NCI-H2196 treated with DMSO at 0.1 percent for 48 hours (cell line): Measurements from ENCODE around the gene TAF10.

Experiments
- DNase-seq: peaks from one replicate; lab custom pipeline; 2025; ENCODE audit not compliant: unreplicated experiment; lab: John Stamatoyannopoulos, UW

The TAF10 gene

DNA sequence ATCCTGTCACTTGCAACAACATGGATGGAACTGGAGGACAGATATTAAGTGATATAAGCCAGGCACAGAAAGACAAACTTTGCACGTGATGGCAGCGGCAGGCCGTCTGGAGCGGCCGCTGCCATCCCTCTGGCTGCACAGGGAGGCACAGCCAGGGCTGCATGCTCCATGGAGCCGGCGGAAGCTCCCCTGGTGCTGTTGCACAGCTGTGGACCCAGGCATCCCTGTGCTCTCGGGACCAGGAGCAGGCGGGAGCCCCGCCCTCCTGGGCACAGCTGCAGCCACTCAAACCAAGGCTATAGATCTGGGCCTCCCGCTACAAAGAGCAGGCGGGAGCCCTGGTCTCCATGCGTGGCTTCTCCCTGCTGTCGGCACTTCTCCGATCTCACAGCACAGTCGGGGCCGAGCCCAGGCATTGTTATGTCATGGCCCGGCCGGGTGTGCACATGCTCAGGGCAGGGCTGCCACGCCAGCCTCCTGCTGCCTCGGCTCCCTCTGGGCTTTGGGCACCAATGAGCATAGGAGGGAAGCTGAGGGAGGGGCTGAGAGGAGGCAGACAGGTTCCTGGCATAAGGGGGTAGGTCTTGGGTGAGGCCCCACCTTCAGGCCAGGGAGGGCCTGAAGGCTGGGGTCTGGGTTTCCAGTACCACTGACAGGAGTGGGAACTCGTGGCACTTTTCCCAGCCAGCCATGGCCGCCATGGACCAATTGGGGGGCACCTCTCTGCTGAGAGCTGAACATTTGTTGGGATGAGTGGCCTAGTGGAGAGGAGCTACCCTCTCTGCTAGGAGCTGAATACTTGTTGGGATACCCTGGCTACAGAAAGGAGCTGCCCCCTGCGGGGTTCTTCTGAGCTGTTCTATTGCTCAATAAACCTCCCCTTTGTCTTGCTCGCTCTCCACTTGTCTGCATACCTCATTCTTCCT, 25.3 kb downstream of the TAF10 start:
- peak; percentile 28 for DNase-seq

DNA sequence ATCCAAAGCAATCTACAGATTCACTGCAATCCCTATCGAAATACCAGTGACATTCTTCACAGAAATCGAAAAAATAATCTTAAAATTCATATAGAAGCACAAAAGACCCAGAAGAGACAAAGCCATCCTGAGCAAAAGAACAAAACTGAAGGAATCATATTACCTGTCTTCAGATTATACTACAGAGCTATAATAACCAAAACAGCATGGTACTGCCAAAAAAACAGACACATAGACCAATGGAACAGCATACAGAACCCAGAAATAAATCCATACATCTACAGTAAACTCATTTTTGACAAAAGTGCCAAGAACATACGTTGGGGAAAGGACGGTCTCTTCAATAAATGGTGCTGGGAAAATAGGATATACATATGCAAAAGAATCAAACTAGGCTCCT, 27.5 kb downstream of the TAF10 start:
- DNase-seq: no peak

DNA sequence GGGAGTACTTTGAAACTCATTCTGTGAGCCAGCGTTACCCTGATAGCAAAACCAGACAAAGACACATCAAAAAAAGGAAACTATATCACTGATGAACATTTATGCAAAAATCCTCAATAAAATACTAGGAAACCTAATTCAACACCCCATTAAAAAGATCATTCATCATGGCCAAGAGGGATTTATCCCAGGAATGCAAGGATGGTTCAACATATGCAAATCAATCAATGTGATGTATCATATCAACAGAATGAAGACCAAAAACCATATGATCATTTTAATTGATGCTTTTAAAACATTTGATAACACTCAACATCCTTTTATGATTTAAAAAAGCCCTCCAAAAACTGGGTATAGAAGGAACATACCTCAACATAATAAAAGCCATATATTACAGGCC, 28.4 kb downstream of the TAF10 start:
- no peak for DNase-seq

DNA sequence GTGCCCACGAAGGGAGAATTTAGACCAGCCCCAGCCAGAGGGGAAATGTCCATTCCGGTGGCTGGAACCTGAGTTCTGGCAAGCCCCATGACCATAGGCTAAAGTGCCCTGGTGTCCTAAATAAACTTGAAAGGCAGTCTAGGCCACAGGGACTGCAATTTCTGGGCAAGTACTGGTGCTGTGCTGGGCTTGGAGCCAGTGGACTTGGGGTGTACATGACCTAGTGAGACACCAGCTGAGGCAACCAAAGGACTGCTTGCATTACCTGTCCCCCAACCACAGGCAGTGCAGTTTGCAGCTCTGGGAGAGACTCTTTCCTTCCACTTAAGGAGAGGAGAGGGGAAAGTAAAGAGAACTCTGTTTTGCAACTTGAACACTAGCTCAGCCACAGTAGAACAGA, 32.3 kb downstream of the TAF10 start:
- DNase-seq: no peak

DNA sequence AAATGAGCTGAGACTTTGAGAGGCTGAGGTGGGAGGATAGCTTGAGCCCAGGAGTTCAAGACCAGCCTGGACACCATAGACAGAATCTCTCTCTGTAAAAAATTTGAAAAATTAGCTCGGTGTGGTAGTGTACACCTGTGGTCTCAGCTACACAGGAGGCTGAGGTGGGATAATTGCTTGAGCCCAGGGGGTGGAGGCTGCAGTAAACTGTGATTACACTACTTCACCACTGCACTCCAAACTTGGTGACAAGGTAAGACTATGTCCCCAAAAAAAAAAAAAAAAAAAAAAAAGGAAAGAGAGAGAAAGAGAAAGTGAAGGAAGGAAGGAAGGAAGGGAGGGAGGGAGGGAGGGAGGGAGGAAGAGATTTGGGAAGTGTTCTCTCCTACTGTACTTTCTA, 33.9 kb downstream of the TAF10 start:
- no peak for DNase-seq

DNA sequence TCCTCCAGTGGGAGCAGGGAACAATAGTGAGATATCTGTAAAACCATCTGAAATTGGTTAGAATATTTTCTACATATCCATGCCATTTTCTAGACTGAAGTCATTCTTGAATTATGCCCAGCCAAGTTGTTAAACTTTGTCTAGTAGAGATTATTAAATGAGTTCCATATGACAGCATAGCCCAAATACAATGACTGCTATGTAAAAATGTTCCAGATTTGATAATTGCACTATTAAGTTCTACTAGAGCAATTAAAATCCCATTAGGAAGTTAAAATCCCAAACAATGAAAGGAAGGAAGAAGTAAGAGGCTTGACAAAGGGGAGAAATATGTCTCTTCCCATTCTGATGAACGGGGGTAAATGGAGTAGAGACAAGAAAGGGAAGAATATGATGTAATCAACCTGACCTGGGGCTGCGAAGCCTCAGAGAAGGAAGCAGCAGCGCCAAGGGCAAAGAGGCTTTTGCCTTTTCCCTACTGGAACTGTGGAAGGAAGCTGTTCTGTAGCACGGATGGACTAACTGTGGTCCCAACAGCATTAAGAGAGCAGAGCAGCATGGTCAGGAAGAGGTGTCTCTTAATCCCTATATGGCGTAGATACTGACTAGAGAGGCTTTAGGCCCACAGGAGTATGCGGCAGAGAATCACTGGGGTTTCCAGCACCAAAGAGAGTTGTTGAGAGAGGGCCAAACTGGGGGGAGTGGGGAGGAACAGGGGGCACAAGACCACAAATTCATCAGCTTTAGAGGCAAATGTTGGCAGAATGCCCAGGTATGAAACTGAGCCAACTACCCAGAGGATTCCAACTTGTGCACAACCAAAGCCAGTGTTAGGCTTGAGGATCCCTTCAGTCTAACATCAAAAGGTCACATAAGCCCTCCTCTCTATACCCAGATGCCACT, 35.3 kb downstream of the TAF10 start:
- DNase-seq: peak; percentile 26

DNA sequence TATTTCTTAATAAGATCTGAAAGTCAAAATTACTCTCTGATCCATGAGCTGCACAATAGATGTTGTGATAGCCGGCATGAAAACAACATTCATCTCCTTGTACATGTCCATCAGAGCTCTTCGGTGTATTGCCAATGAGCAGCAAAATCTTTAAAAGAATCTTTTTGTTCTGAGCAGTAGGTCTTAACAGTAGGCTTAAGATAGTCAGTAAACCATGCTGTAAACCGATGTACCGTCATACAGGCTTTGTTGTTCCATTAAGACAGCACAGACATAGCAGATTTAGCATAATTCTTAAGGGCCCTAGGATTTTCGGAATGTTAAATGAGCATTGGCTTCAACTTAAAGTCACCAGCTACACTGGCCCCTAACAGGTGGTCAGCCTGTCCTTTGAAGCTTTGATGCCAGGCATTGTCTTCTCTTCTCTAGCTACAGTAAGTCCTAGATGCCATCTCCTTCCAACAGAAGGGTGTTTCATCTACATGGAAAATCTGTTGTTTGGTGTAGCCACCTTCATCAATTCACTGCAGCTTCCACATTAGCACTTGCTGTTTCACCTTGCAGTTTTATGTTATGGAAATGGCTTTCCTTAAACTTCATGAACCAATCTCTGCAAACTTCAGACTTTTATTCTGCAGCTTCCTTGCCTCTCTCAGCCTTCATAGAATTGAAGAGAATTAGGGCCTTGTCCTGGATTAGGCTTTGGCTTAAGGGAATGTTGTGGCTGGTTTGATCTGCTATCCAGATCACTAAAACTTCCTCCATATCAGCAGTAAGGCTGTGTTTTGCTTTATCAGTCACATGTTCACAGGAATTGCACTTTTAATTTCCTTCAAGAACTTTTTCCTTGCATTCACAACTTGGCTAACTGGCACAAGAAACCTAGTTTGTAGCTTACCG, 37.0 kb downstream of the TAF10 start:
- DNase-seq: no peak

DNA sequence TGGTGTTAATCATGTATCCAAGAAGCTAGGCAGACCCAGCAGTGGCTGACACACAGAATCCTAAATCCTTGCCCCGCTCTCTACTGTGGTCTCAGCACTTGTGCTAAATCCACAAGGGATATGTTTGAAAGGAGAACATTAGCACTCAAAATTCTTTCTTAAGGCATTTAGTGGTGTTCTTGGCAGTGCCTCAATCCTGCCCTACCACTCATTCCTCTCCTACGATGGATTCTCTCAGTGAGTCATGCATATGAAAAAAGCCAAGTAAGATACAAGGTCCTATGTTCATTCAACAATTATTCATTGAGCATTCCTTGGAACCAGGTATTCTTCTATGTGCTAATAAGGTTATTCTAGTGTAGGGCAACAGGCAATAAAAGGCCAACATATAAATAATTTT, 39.8 kb downstream of the TAF10 start:
- DNase-seq: no peak

DNA sequence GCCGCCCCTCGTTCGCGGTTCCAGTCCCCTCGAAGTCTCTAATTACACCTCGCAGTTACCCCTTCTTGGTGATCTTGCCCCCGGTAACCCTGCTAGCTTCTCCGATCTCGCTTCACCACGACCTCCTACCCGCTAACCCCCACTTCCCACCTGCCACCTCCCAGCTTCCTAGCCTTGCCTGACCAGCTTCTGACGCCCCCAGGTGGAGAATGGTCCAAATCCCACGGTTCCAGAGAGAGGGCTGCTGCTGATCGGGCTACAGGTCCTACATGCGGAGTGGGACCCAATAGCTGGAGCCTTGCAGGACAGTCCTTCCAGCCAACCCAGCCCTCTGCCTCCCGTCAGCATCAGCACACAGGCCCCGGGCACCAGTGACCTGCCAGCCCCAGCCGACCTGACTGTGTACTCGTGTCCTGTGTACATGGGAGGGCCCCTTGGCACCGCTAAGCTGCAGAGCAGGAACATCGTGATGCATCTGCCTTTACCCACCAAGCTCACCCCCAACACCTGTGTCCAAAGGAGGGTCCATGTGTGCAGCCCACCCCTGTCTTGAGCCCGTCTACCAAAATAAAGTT, 40.5 kb downstream of the TAF10 start:
- no peak for DNase-seq

DNA sequence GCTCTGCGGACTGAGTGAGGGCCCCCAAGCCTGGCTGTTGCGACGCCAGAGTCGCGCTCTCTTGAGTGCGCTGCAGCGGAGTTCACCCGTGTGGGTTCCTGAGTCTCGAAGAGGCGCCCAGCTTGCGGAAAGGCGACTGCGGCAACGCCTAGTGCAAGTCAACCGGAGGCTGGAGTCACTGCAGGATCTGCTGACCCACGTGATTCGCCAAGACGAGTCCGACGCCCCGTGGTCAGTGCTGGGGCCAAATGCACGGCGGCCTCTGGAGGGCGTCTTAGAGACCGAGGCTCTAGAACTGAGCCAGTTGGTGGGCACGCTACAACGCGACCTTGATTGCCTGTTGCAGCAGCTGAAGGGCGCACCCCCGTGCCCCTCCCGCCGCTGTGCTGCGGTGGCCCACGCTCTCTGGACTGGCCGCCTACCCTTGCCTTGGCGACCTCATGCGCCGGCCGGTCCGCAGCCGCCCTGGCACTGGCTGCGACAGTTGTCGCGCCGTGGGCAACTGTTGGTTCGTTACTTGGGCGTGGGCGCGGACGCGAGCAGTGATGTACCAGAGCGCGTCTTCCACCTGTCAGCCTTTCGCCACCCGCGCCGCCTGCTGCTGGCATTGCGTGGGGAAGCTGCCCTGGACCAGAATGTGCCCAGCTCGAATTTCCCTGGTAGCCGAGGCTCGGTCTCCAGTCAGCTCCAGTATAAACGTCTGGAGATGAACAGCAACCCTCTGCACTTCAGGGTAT, 41.2 kb downstream of the TAF10 start:
- DNase-seq: no peak

DNA sequence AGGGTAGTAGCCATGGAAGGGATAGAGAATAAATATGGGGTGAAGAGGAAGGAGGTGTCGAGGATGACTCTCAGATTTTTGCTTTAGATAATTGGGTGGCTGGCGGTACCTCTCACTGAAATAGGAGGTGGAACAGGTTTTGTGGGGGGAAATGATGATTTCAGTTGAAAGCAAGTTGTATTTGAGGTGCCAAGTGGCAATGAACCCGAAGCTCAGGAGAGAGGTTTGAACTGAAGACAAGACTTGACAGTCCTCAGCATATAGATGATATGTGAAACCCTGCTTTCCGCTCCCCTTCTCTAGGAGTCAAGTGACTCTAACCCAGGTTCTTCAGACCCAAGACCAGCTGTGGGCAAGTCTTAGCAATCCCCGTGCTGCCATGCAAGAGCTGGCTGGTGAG, 42.3 kb downstream of the TAF10 start:
- no peak for DNase-seq

DNA sequence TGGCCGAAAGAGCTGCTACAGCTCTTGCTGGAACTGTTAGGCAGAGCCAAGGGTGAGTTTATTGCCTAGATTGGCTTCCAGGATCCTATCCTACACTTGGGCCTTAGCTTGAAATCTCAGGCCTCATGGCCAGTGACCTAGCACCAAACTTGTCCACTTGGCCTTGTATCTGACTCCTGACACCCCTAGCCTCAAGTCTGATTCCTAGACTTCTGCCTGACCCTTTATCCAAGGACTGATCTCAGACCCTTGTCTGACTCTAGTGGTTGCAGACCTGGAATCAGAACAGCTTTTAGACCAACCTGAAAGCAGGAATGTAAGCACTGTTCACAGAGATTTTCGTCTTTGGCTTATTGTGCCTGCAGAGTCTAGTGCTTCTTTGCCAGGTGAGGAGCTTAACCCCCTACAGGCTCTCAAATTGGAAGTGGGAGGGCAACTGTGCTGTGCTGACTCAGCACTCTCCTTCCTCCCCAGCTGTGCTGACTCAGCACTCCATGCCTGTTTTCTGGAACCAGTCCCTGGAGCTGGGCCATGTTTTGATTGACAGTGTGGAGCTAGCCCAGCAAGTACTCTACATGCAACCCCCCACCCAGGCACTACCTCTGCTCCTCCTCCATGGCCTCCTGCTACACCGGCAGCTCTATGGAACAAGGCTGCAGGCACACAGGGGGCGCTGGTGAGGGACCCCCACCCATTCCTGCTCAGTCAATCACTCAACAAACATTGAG, 43.7 kb downstream of the TAF10 start:
- DNase-seq: no peak

DNA sequence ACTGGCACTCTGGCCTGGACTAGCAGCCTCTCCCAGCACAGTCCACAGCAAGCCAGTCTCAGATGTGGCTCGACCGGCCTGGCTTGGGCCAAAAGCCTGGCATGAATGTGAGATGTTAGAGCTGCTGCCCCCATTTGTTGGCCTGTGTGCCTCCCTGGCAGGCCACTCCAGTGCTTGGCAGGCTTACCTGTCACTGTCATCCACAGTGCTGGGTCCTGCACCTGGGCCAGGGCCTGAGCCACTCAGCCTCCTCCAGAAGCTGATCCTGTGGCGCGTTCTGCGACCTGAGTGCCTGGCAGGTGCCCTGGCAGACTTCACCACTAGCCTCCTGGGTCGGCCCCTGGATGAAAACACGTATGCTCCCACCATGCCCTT, 44.7 kb downstream of the TAF10 start:
- no peak for DNase-seq

DNA sequence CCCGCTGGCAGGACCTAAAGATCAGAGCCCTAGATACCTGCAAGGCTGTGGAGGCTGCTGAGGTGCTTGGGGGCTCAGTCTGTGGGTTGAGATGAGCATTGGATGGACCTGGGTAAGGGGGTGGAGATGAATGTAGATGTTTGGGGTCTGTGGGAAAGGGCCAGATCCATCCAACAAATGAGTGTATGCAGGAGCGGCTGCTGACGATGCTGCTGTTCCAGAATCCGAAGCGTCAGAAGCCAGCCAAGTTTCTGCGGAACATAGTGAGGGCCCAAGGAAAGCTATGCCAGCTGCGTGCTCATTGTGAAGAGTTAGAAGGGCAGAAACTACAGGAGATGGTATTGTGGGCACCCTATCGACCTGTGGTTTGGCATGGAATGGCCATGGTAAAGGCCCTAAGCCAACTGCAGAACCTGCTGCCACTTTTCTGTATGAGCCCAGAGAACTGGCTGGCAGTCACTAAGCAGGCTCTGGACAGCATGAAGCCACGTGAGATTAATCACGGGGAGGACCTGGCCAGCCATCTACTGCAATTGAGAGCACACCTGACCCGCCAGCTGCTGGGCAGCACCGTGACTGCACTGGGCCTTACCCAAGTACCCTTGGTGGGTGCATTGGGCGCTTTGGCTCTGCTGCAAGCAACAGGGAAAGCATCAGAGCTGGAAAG, 45.2 kb downstream of the TAF10 start:
- no peak for DNase-seq

DNA sequence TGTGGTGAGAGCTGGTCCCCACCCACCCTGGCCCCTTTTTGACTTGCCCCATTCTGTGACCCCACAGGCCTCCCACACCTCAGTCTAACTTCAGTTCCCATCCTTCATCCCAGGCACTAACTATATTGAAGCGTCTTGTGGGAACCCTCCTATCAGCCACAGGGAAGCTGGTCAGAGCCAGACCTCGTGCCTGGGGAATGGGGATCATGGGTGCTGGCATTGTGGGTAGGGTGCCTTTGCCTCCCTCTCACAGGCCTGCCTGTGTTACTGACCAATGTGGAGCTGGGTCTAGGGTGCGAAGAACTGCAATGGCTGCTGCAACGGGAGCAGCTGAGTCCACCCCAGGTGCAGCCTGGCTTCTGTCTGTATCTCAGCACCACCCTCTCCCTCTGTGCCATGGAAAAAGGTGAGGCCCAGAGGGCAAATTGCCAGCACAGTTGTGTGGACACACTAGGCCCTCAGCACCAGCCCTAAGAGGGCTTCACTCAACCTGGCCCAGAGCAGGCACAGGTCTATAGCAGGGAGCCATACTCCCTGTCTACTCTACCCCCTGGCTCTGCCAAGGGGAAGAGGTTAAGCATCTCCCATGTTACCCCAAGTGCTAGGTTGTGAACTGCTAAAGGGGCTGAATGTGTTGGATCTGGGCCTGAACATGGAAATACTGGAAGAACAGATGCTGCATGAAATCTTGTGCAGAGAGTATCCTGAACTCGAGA, 45.9 kb downstream of the TAF10 start:
- no peak for DNase-seq

DNA sequence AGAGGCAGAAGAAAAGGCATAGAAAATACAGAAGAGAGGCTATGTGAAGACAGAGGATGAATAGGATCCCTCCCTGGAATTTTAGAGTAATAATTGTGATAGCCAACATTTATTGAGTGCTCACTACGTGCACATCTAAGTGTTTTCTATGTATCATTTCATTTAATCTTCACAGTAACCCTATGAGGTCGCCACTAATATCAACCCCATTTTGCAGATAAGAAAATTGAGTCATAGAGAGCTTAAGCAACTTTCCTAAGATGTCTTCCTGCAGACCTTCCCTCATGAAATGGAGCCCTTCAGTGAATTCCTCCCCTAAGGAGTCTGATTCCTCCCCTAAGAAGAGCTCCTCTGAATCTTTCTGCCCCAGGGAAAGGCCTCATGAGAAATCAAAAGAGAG, 46.7 kb downstream of the TAF10 start:
- DNase-seq: no peak

DNA sequence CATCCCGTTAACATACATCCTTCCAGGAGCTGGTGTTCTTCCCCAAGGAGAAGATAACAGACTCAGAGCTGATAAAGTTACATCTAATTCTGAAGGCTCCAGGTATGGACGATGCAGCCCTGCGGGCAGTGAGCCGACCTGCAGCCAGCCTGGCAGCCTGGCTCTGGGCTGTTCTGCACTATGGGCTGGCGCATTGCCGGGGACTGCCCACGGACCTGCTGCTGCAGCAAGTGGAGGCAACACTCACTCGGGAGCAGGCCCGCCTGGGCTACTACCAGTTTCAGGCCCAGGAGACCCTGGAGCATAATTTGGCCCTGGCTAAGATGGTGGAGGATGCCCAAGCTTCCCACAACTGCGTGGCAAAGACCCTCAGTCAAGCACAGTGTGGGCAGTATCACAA, 48.3 kb downstream of the TAF10 start:
- no peak for DNase-seq

DNA sequence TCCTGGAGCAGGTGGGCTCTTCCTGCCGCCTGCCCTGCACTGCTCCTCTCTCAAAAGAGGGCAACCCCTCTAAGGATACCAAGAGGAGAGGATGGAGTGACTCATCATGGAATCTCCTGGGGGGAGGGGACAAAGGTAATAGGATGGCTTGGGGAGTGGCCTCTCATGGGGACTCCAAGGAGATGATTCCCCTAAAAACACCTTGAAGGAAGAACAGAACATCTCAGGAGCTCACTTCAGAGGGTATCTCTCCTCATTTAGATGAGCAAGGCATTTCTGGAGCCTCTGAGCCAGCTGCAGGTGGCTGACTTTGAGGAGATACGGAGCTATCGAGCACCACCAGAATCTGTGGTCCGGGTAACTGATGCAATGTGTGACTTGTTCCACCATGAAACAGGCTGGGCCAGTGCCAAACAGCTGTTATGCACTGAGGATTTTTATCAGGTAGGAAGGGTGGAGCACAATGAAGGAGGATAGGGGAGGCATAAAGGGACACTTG, 48.8 kb downstream of the TAF10 start:
- no peak for DNase-seq
